ENCODE data around the gene USP6NL.

- TF ChIP-seq, protein P1, sequence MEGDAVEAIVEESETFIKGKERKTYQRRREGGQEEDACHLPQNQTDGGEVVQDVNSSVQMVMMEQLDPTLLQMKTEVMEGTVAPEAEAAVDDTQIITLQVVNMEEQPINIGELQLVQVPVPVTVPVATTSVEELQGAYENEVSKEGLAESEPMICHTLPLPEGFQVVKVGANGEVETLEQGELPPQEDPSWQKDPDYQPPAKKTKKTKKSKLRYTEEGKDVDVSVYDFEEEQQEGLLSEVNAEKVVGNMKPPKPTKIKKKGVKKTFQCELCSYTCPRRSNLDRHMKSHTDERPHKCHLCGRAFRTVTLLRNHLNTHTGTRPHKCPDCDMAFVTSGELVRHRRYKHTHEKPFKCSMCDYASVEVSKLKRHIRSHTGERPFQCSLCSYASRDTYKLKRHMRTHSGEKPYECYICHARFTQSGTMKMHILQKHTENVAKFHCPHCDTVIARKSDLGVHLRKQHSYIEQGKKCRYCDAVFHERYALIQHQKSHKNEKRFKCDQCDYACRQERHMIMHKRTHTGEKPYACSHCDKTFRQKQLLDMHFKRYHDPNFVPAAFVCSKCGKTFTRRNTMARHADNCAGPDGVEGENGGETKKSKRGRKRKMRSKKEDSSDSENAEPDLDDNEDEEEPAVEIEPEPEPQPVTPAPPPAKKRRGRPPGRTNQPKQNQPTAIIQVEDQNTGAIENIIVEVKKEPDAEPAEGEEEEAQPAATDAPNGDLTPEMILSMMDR (conservative IDR thresholded peaks at IDR 0.05; ENCODE audit: low read depth, low read length) = no peak
- no peak for TF ChIP-seq EZH2 (IDR thresholded peaks at IDR 0.05; ENCODE audit: low read length, unreplicated experiment)
Measured at GRCh38 chr10:11594589-11595394, 16.7 kb downstream of the USP6NL start.

Measured in PC-3 (cell line).